Measurements from ENCODE around the gene FNBP1L. TPM values are rescaled to one million over a fixed set of nuclear protein-coding genes. Genes with fewer than 3 reads are reported as not detected.
A peak's percentile ranks its signal among the peaks of the same experiment; 100 is the strongest.

FNBP1L gene
- total and polyA plus RNA-seq, 10 of the 15 experiments (the other 5 are each of a cell fraction or from before 2014, with no cell fraction given): 0.02 to 0.12 (median 0.07) TPM; not detected in 4

DNA sequence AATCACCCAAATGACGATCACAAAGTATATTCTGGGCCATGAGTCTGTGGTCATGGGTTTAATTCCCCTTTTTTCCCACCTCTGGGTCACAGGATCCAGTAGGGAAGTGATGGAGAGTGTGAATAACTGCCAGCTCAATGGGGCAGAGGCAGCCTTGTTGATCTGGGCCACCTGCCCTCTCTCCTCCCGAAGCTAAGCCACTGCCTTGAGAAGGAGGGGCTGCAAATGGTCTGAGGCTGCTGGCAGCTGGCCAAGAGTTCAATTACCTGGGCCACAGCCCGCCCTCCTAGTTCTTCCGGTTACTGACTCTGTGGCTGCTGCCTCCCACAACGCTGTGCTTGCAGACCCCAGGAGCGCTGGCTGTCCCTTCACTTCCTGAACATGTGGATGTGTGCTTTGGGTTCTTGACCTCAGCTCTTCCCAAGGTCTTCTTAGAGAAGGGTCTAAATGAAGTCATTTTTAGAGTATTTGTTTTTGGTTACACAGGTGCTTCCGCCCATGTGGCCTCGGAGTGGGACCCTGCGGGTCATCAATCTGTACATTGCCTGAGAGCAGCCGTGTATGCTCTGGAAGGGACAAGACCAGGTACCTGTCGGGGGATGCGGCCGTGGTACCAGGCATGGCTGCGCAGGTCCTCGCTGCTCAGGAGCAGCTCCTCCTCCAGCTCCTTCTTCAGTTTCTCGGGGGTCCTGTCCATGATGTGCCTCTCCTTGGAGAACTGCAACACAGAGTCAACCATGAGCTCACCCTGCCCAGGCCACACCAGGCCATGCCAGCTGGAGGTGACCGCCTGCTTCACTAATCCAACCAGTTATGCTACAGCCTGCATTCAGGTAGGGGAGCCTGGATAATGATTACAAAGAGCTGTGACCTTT is 144.0 kb downstream of the FNBP1L start (continued):
- 0 out of 4 replicates have a peak, but pooled peaks of 1 of the 2 experiments have one; percentile 40 for TF ChIP-seq BHLHE40 (IDR thresholded peaks at IDR 0.05; ENCODE audit: borderline replicate concordance in 1 of 2, low read depth in 2 of 2, low read length in 1 of 2)
- TF ChIP-seq, protein P1, sequence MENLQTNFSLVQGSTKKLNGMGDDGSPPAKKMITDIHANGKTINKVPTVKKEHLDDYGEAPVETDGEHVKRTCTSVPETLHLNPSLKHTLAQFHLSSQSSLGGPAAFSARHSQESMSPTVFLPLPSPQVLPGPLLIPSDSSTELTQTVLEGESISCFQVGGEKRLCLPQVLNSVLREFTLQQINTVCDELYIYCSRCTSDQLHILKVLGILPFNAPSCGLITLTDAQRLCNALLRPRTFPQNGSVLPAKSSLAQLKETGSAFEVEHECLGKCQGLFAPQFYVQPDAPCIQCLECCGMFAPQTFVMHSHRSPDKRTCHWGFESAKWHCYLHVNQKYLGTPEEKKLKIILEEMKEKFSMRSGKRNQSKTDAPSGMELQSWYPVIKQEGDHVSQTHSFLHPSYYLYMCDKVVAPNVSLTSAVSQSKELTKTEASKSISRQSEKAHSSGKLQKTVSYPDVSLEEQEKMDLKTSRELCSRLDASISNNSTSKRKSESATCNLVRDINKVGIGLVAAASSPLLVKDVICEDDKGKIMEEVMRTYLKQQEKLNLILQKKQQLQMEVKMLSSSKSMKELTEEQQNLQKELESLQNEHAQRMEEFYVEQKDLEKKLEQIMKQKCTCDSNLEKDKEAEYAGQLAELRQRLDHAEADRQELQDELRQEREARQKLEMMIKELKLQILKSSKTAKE (IDR thresholded peaks at IDR 0.05; ENCODE audit: low read depth, poor library complexity, severe bottlenecking): peak; percentile 28
- TF ChIP-seq RUNX3 (IDR thresholded peaks at IDR 0.05; ENCODE audit: low read length): peak; percentile 73
- 0 out of 3 replicates have a peak, but pooled peaks of 1 of the 2 experiments have one; percentile 32 for TF ChIP-seq EGR1 (IDR thresholded peaks at IDR 0.05; ENCODE audit: borderline replicate concordance in 1 of 2, low read depth in 2 of 2, low read length in 2 of 2)
- no peak for TF ChIP-seq CEBPB (IDR thresholded peaks at IDR 0.05; ENCODE audit: borderline replicate concordance in 1 of 2, low read depth in 2 of 2, low read length in 2 of 2)
- peak; percentile 54; the same call in 1 of the 2 replicates for TF ChIP-seq DPF2 (IDR thresholded peaks at IDR 0.05)
- TF ChIP-seq, protein P2, sequence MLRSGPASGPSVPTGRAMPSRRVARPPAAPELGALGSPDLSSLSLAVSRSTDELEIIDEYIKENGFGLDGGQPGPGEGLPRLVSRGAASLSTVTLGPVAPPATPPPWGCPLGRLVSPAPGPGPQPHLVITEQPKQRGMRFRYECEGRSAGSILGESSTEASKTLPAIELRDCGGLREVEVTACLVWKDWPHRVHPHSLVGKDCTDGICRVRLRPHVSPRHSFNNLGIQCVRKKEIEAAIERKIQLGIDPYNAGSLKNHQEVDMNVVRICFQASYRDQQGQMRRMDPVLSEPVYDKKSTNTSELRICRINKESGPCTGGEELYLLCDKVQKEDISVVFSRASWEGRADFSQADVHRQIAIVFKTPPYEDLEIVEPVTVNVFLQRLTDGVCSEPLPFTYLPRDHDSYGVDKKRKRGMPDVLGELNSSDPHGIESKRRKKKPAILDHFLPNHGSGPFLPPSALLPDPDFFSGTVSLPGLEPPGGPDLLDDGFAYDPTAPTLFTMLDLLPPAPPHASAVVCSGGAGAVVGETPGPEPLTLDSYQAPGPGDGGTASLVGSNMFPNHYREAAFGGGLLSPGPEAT (IDR thresholded peaks at IDR 0.05; ENCODE audit: low read depth): 0 out of 2 replicates have a peak, but pooled peaks have one; percentile 30
- peak; percentile 40 to 49; a peak in 3 of 4 replicates for TF ChIP-seq IKZF2 (IDR thresholded peaks at IDR 0.05)
- TF ChIP-seq, protein P3, sequence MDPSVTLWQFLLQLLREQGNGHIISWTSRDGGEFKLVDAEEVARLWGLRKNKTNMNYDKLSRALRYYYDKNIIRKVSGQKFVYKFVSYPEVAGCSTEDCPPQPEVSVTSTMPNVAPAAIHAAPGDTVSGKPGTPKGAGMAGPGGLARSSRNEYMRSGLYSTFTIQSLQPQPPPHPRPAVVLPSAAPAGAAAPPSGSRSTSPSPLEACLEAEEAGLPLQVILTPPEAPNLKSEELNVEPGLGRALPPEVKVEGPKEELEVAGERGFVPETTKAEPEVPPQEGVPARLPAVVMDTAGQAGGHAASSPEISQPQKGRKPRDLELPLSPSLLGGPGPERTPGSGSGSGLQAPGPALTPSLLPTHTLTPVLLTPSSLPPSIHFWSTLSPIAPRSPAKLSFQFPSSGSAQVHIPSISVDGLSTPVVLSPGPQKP (IDR thresholded peaks at IDR 0.05; ENCODE audit: low read depth, low read length): peak; percentile 35; the same call in 1 of the 2 replicates

Measured in GM12878 (cell line).